Measurements from ENCODE around the gene IGFBP1.
"Not testable (repeated sequence)": the region's sequence is repeated elsewhere in the genome, so short reads cannot be mapped to it uniquely, and the experiment has no call there.

- not testable (repeated sequence) for TF ChIP-seq CTCF (IDR thresholded peaks at IDR 0.05); ZFX (IDR thresholded peaks at IDR 0.05; ENCODE audit: borderline replicate concordance)
These were observed 31.4 kb upstream of the IGFBP1 start for GRCh38 chr7:45856888-45857287.
